C4-2B (cell line): ENCODE measurements around the gene MLF1.

Experiments used
- H3K27ac ChIP-seq: fragments of 450-650 bp; 2 replicates; pipeline ENCODE4 v1.5.1; 2017
- CTCF ChIP-seq: fragments of 450-650 bp; conservative IDR thresholded peaks from 2 replicates; pipeline ENCODE4 v1.5.1; 2017; ENCODE audit warnings: mild to moderate bottlenecking
- ZFX ChIP-seq: fragments of 450-650 bp; IDR thresholded peaks from 2 replicates; pipeline ENCODE4 v1.6.1; 2017

The MLF1 gene

GRCh38 chr3:158570999-158571702 is at the start of gene MLF1:
MLF1 (plus strand) TSS chr3:158571194; CDS start chr3:158571301, 107 bp downstream.
- H3K27ac ChIP-seq: peak within 1 kb of the TSS; percentile 59
- no peak for TF ChIP-seq ZFX
- no peak for TF ChIP-seq CTCF

GRCh38 chr3:158522221-158523136 is 48.5 kb upstream of the MLF1 start:
- no peak for TF ChIP-seq CTCF
- TF ChIP-seq ZFX: no peak
- no peak overlapping the region for H3K27ac ChIP-seq

- H3K27ac ChIP-seq: no peak overlapping the region
- TF ChIP-seq ZFX (no peak), CTCF (no peak)
These were observed 42.8 kb upstream of the MLF1 start for GRCh38 chr3:158528076-158528674.

GRCh38 chr3:158531334-158531733 is 39.7 kb upstream of the MLF1 start:
- H3K27ac ChIP-seq: no peak overlapping the region
- TF ChIP-seq ZFX: no peak
- no peak for TF ChIP-seq CTCF

- no peak overlapping the region for H3K27ac ChIP-seq
- TF ChIP-seq ZFX (no peak), CTCF (peak; percentile 92)
These were observed 38.8 kb upstream of the MLF1 start for GRCh38 chr3:158532099-158532734.

- no peak for TF ChIP-seq ZFX
- no peak for TF ChIP-seq CTCF
- H3K27ac ChIP-seq: no peak overlapping the region
These were observed 35.1 kb upstream of the MLF1 start for GRCh38 chr3:158535918-158536317.
